Keratinocyte (primary cell): ENCODE measurements around the gene TRDN. TPM values are rescaled to one million over a fixed set of nuclear protein-coding genes. Genes with fewer than 3 reads are reported as not detected.

Experiments used
- DNase-seq: peaks from one replicate; pipeline ENCODE4 v3.0.0-alpha.2; 2011; ENCODE audit warnings: low read depth, missing footprints, low spot score
- FAIRE-seq: peaks from 2 replicates; lab custom pipeline; 2011; peaks lifted over from hg19 to GRCh38; lab: Jason Lieb, UNC
- H2AFZ ChIP-seq: 2 replicates; pipeline ENCODE4 v1.6.0; 2012; ENCODE audit warnings: low read length, control low read depth, inconsistent platforms; ENCODE audit not compliant: control insufficient read depth
- H3K27ac ChIP-seq: 2 replicates; pipeline ENCODE4 v1.5.1; 2011; ENCODE audit warnings: low read length; ENCODE audit not compliant: control insufficient read depth, insufficient read depth
- H3K27me3 ChIP-seq: 3 replicates; pipeline ENCODE4 v1.6.0; 2011; ENCODE audit warnings: low read length; ENCODE audit not compliant: control insufficient read depth, insufficient read depth; ENCODE audit errors: extremely low read depth
- H3K36me3 ChIP-seq, 2 experiments: 2 replicates in 1 of 2; 3 replicates in 1 of 2; pipeline ENCODE4 v1.5.1; 2011; ENCODE audit warnings: low read length in 2 of 2, mild to moderate bottlenecking in 1 of 2; ENCODE audit not compliant: control insufficient read depth in 2 of 2, insufficient read depth in 2 of 2; ENCODE audit errors: extremely low read depth in 1 of 2
- H3K4me1 ChIP-seq: 3 replicates; pipeline ENCODE4 v1.5.1; 2011; ENCODE audit warnings: low read length; ENCODE audit not compliant: control insufficient read depth, insufficient read depth; ENCODE audit errors: extremely low read depth
- H3K4me2 ChIP-seq: 3 replicates; pipeline ENCODE4 v1.6.0; 2011; ENCODE audit warnings: low read depth, low read length; ENCODE audit not compliant: control insufficient read depth, insufficient read depth; ENCODE audit errors: extremely low read depth
- H3K4me3 ChIP-seq, 3 experiments: fragments of 200-600 bp in 1 of 3; sonication (generic) in 1 of 3; 2 replicates in 2 of 3; 3 replicates in 1 of 3; pipeline ENCODE4 v1.5.1; 2011 to 2016; ENCODE audit warnings: low read length in 3 of 3, mild to moderate bottlenecking in 3 of 3, control low read depth in 2 of 3, inconsistent platforms in 1 of 3, low read depth in 1 of 3, mixed read lengths in 1 of 3, mixed run types in 1 of 3, moderate library complexity in 1 of 3; ENCODE audit not compliant: control insufficient read depth in 2 of 3, insufficient read depth in 2 of 3; ENCODE audit errors: extremely low read depth in 1 of 3
- H3K79me2 ChIP-seq: 2 replicates; pipeline ENCODE4 v1.6.0; 2012; ENCODE audit warnings: low read length; ENCODE audit not compliant: control insufficient read depth, insufficient read depth
- H3K9ac ChIP-seq: 3 replicates; pipeline ENCODE4 v1.6.0; 2011; ENCODE audit warnings: low read length; ENCODE audit not compliant: control insufficient read depth, insufficient read depth; ENCODE audit errors: extremely low read depth
- H3K9me1 ChIP-seq: 3 replicates; pipeline ENCODE4 v1.6.0; 2011; ENCODE audit warnings: low read length; ENCODE audit not compliant: control insufficient read depth, insufficient read depth; ENCODE audit errors: extremely low read depth
- H3K9me3 ChIP-seq: 2 replicates; pipeline ENCODE4 v1.5.1; 2012; ENCODE audit warnings: low read depth, low read length; ENCODE audit not compliant: control insufficient read depth
- H4K20me1 ChIP-seq: 3 replicates; pipeline ENCODE4 v1.6.0; 2011; ENCODE audit warnings: low read length; ENCODE audit not compliant: control insufficient read depth, insufficient read depth; ENCODE audit errors: extremely low read depth
- EZH2 ChIP-seq: IDR thresholded peaks from one replicate; pipeline ENCODE4 v1.6.1; 2012; ENCODE audit warnings: inconsistent platforms, mild to moderate bottlenecking, low read length, moderate library complexity
- dilution Hi-C: fragments of 300-500 bp; cut with MboI; formaldehyde crosslinking; loops from one replicate; pipeline ENCODE4 v1.7.0; 2020; ENCODE audit warnings: low sequenced_read_pairs; ENCODE audit not compliant: extremely low pct_ligation_motif_present
- polyA plus RNA-seq, 5 experiments: library from polyadenylated mRNA; depleted of rRNA in 3 of 5; stranded (reverse) in 3 of 5; stranded (forward) in 1 of 5; unstranded in 1 of 5; fragments of >200 nt; gene quantifications; 1 replicate in 1 of 5; 2 replicates in 3 of 5; 3 replicates in 1 of 5; pipeline versions ENCODE4 v1.2.1 to v1.2.3, GENCODE V29; 2011 to 2012; ENCODE audit warnings: missing spikeins in 2 of 5, low read depth in 1 of 5, low replicate concordance in 1 of 5
- TF ChIP-seq, protein P1 (sequence below), 3 experiments: IDR thresholded peaks in 1 of 3; conservative IDR thresholded peaks in 1 of 3; optimal IDR thresholded peaks in 1 of 3; 2 replicates in 2 of 3; 3 replicates in 1 of 3; pipeline versions ENCODE3 to v1.5.1; 2011; ENCODE audit warnings: low read length in 3 of 3, mild to moderate bottlenecking in 3 of 3, moderate library complexity in 2 of 3, control low read depth in 1 of 3, inconsistent platforms in 1 of 3; ENCODE audit not compliant: insufficient read depth in 2 of 3; ENCODE audit errors: extremely low read depth in 1 of 3

Gene TRDN
- polyA plus RNA-seq, 1 donor (not counting 4 experiments of a cell fraction or from before 2014, with no cell fraction given) = not detected

DNA sequence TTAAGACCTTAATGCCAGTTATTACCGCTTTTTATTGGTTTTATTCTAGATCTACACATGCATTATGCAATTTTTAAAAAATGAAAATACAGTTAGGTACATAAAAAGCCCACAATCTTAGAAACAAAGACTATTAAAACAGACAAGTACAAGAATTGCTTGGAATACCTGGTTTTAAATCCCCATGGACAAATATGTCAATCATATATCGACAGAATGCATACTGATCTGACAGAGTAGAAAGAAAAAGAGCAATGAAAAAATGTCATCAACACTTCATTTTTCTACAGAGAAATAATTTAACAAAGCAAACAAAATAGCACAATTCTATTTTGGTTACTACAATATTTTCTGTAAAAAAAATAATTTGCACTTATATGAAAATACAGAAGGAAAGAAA lies 139.7 kb downstream of the TRDN start:
- H3K79me2 ChIP-seq = no peaks in the 10 kb centered on the region

DNA sequence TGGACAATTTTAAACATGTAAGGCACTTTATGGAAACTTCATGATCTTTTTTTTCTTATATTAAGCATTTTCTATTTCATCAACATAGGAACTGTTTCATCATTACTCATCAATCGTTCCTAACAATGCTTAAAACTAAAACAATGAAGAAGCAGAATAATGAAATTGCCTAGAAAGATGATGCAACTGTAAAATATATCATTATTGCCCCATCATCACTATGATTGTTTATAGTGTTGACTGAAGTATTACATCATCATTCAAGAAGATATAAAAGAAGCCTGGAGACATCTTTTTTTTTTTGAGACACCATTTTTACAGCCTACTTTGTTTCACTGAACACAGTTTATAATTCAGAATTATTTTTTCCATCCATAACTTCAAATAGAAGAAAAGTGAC lies 147.2 kb downstream of the TRDN start:
- no peak overlapping the region for H3K4me3 ChIP-seq
- H3K27me3 ChIP-seq = no peaks in the 10 kb centered on the region
- no peak for TF ChIP-seq EZH2
- TF ChIP-seq, protein P1, sequence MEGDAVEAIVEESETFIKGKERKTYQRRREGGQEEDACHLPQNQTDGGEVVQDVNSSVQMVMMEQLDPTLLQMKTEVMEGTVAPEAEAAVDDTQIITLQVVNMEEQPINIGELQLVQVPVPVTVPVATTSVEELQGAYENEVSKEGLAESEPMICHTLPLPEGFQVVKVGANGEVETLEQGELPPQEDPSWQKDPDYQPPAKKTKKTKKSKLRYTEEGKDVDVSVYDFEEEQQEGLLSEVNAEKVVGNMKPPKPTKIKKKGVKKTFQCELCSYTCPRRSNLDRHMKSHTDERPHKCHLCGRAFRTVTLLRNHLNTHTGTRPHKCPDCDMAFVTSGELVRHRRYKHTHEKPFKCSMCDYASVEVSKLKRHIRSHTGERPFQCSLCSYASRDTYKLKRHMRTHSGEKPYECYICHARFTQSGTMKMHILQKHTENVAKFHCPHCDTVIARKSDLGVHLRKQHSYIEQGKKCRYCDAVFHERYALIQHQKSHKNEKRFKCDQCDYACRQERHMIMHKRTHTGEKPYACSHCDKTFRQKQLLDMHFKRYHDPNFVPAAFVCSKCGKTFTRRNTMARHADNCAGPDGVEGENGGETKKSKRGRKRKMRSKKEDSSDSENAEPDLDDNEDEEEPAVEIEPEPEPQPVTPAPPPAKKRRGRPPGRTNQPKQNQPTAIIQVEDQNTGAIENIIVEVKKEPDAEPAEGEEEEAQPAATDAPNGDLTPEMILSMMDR (optimal IDR thresholded peaks at IDR 0.05 in 1 of 3, IDR thresholded peaks at IDR 0.05 in 1 of 3, conservative IDR thresholded peaks at IDR 0.05 in 1 of 3; ENCODE audit: extremely low read depth in 1 of 3, insufficient read depth in 2 of 3, low read length in 3 of 3) = no peak
- FAIRE-seq (no peak), DNase-seq (no peak)
- H3K9me3 ChIP-seq = no peaks in the 10 kb centered on the region
- H3K79me2 ChIP-seq = no peaks in the 10 kb centered on the region
- no peaks in the 10 kb centered on the region for H4K20me1 ChIP-seq
- no peak overlapping the region for H3K27ac ChIP-seq
- H3K9me1 ChIP-seq = no peaks in the 10 kb centered on the region
- no peak overlapping the region for H2AFZ ChIP-seq
- H3K4me2 ChIP-seq = no peak overlapping the region
- H3K36me3 ChIP-seq = no peaks in the 10 kb centered on the region
- no peak overlapping the region for H3K9ac ChIP-seq
- dilution Hi-C loops = no loop called here
- no peaks in the 10 kb centered on the region for H3K4me1 ChIP-seq

More for the DNA sequence above, 139.7 kb downstream of the TRDN start:
- Histone ChIP-seq H3K4me1 (no peaks in the 10 kb centered on the region), H3K4me3 (no peak overlapping the region), H4K20me1 (no peaks in the 10 kb centered on the region), H3K27me3 (no peaks in the 10 kb centered on the region), H3K9ac (no peak overlapping the region), H2AFZ (no peak overlapping the region), H3K36me3 (no peaks in the 10 kb centered on the region), H3K27ac (no peak overlapping the region), H3K9me3 (no peaks in the 10 kb centered on the region), H3K4me2 (no peak overlapping the region), H3K9me1 (no peaks in the 10 kb centered on the region)
- DNase-seq (no peak), FAIRE-seq (no peak)
- dilution Hi-C loops = no loop called here
- no peak for TF ChIP-seq EZH2
- TF ChIP-seq, protein P1 (optimal IDR thresholded peaks at IDR 0.05 in 1 of 3, IDR thresholded peaks at IDR 0.05 in 1 of 3, conservative IDR thresholded peaks at IDR 0.05 in 1 of 3; ENCODE audit: extremely low read depth in 1 of 3, insufficient read depth in 2 of 3, low read length in 3 of 3) = no peak
